HG02642 (cell line): Measurements from ENCODE around the gene ASB12.

ENCODE experiments used
- ATAC-seq: cut with Tn5 transposase; IDR thresholded peaks from one replicate; pipeline ENCODE4 v1.9.1; 2021; ENCODE audit warnings: mild to moderate bottlenecking; ENCODE audit not compliant: unreplicated experiment, poor library complexity

Gene ASB12

DNA sequence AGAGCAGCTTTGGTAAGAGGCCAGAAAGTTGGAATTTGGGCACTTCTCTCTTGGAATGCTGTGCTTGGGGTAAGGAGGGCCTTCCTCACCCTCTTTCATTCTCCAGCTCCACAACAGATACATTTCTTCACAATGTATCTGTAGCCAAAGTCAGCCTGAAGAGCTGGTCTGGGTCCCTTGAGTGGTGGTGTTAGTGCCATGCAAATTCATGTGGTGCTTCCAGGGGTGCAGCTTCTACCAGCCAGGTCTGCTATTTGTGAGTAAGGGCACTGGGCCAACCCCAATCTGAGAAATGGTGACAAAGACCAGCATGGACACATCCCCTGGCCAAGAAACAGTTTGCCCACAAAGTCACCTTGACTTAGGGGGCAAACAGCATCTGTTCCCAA, 42.7 kb downstream of the ASB12 start:
- no peak for ATAC-seq

DNA sequence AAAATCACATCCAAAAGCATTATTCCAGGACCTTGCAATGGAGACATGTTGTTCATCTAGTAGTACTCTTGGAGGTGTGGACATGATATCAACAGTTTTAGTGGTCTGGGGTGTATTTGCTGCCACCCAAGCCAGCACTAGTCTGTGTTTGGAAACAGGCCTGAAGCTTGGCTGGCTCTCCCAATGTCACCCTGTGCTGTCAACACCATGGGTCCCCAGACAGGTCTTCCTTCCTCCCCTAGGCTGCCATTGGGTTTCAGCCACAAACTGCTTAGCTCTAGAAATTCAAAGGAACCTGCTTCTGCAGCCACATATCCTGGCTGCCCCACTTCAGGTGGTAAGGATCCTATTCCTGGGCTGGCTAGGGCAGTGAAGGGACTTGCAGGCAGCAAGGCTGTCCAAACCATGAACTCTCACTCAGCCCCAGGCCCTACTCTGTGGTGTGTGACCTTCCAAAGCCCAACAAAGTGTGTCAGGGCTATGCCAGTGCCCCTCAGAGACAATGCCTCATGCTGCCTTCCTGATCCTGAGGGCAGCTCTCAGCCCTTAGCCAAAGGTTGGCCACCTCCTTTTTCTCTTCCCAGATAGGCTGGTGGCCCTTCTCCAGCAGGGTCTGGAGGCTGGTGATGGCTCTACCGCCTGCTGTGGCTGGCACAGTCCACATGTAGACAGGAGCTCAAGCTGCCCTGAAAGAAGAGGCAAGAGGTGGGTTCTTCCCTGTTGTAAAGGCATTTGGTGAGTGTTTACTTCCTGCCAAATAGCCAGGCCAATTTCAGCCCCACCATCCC, 43.2 kb downstream of the ASB12 start:
- no peak for ATAC-seq

DNA sequence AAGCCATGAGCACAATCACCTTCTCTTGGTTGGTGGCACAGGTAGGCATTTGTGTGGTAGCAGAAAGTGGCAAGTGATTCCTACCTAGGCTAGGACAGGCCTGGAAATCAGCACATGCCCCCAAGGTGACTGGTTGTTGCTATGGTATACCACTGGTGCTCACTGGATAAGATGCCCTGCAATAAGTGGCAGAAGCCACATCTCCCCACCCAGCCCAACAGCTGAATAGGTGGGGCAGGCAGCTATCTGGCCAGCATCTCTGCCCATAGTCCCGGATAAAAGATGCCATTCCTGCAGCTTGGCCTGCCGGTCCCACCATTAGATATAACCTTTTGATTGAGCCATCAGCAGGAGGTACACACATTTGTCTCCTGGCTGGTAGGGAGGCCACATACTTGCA, 46.0 kb downstream of the ASB12 start:
- ATAC-seq, result no peak

DNA sequence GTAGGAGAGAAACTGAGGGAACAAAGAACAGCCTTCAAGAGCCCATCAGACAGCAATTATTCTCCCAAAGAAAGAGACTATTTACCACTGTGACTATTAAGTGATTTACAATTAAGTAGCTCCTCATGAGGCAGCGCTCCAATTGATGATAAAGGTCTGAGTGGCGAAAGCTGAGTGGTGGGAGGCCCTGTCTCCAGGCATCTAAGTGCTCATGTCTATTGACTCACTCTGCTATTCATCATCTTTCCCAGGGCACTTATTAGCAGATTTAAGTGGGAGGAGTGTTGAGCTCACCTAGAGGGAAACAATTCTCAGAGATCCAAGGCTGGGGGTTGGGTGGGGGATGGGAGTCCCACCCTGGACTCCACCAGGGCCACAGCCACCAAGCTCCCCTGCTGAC, 48.2 kb downstream of the ASB12 start:
- ATAC-seq, result no peak

DNA sequence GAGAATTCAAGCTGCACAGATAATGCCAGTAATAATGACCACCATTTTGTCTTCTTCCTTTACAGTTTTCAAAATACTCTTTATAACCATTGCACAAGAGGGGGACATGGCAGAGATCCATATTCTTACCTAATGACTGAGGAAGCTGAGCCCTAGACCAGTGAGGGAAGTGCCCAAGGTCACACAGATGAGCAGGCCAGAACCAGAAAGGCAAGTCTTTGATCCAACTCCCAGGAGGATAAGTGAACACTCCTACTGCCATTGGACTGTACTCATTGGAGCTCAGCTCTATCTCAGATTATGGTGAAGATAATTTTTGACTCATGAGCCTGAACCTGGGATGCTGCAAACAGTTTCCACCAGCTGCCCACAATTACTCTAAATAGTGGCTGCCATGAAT, 53.5 kb downstream of the ASB12 start:
- ATAC-seq, result no peak
